K562 (cell line): ENCODE results near the gene SEC61A2. TPM values are rescaled to one million over a fixed set of nuclear protein-coding genes. Genes with fewer than 3 reads are reported as not detected.

Experiments used
- ARID3A ChIP-seq: IDR thresholded peaks from 2 replicates; pipeline ENCODE4 v1.6.1; 2012; ENCODE audit warnings: low read depth, low read length, improper control_type of control experiment, borderline replicate concordance
- BCOR ChIP-seq: fragments of 450-650 bp; IDR thresholded peaks from 2 replicates; pipeline ENCODE4 v1.6.1; 2016
- CBX1 ChIP-seq: sonication (generic); IDR thresholded peaks from 2 replicates; pipeline ENCODE4 v1.6.1; 2016; ENCODE audit warnings: antibody characterized with exemption, low read depth, mild to moderate bottlenecking
- CTBP1 ChIP-seq: fragments of 450-650 bp; IDR thresholded peaks from 2 replicates; pipeline ENCODE4 v1.6.1; 2016; ENCODE audit warnings: borderline replicate concordance
- ESRRA ChIP-seq: fragments of 450-650 bp; IDR thresholded peaks from 2 replicates; pipeline ENCODE4 v1.6.1; 2014; ENCODE audit warnings: low read depth, mild to moderate bottlenecking, moderate library complexity, borderline replicate concordance
- KLF1 ChIP-seq: fragments of 450-650 bp; IDR thresholded peaks from 2 replicates; pipeline ENCODE4 v1.6.1; 2016; ENCODE audit warnings: missing genetic modification characterization, missing compliant biosample characterization
- PRPF4 ChIP-seq: fragments of 200-400 bp; formaldehyde crosslinking; IDR thresholded peaks from one replicate; pipeline ENCODE4 v1.6.1; 2017; ENCODE audit warnings: low read length, low read depth, mild to moderate bottlenecking; ENCODE audit not compliant: insufficient read depth, poor library complexity, severe bottlenecking
- RBM17 ChIP-seq: fragments of 200-400 bp; formaldehyde crosslinking; IDR thresholded peaks from 2 replicates; pipeline ENCODE4 v1.6.1; 2017; ENCODE audit warnings: low read depth, mild to moderate bottlenecking, low read length, borderline replicate concordance
- SMAD2 ChIP-seq: fragments of 150-350 bp; IDR thresholded peaks from 2 replicates; pipeline ENCODE4 v1.6.1; 2014; ENCODE audit warnings: low read depth, mild to moderate bottlenecking, low read length
- TRIM24 ChIP-seq, 2 experiments: fragments of 450-650 bp; IDR thresholded peaks; 2 replicates each; pipeline ENCODE4 v1.6.1; 2016
- ZKSCAN8 ChIP-seq: fragments of 200-800 bp; sonication (Bioruptor generic); IDR thresholded peaks from 2 replicates; pipeline ENCODE4 v1.6.1; 2016; ENCODE audit warnings: missing genetic modification characterization, missing compliant biosample characterization
- ZNF146 ChIP-seq: IDR thresholded peaks from one replicate; pipeline ENCODE4 v1.6.1; 2018; ENCODE audit warnings: missing compliant biosample characterization; ENCODE audit not compliant: unreplicated experiment
- polyA plus RNA-seq, 8 experiments: library from polyadenylated mRNA; depleted of rRNA in 4 of 8; stranded (reverse) in 5 of 8; unstranded in 3 of 8; fragments of >200 nt; fragmentation: Nextera tagmentation in 2 of 8; fragmentation: Illumina TruSeq in 1 of 8; extraction: Ambion mirVana in 2 of 8; extraction: Trizol in 1 of 8; gene quantifications; 2 replicates each; pipeline versions ENCODE4 v1.2.1 to v1.2.3, GENCODE V29; 2011 to 2014; ENCODE audit warnings: inconsistent platforms in 1 of 8, missing spikeins in 1 of 8
- total RNA-seq, 7 experiments: library from RNA; depleted of rRNA in 6 of 7; stranded (reverse); fragments of >200 nt in 6 of 7; fragmentation: Illumina TruSeq in 2 of 7; extraction: Trizol in 2 of 7; gene quantifications; 2 replicates each; pipeline versions ENCODE4 v1.2.1 to v1.2.3, GENCODE V29; 2011 to 2021; ENCODE audit warnings: low replicate concordance in 1 of 7
- TF ChIP-seq, protein P1 (sequence below), 2 experiments: fragments of 450-650 bp; formaldehyde crosslinking in 1 of 2; IDR thresholded peaks; 2 replicates each; pipeline versions ENCODE4 v1.4.0 to v1.6.1; 2014 to 2020; ENCODE audit warnings: mild to moderate bottlenecking in 2 of 2, borderline replicate concordance in 1 of 2, low read depth in 1 of 2
- TF ChIP-seq, protein P2 (sequence below): sonication (generic); formaldehyde crosslinking; IDR thresholded peaks from 2 replicates; pipeline ENCODE4 v1.8.1; 2023; ENCODE audit warnings: mild to moderate bottlenecking, missing genetic modification reagents

Gene SEC61A2
- total and polyA plus RNA-seq, 9 of the 15 experiments (the other 6 are each of a cell fraction or from before 2014, with no cell fraction given): 1.2 to 9.7 (median 3.9) TPM

GRCh38 chr10:12195603-12196506 is 66.4 kb downstream of the SEC61A2 start, which contains the start of the genes CDC123 and NUDT5 (continued):
- TF ChIP-seq, protein P1, sequence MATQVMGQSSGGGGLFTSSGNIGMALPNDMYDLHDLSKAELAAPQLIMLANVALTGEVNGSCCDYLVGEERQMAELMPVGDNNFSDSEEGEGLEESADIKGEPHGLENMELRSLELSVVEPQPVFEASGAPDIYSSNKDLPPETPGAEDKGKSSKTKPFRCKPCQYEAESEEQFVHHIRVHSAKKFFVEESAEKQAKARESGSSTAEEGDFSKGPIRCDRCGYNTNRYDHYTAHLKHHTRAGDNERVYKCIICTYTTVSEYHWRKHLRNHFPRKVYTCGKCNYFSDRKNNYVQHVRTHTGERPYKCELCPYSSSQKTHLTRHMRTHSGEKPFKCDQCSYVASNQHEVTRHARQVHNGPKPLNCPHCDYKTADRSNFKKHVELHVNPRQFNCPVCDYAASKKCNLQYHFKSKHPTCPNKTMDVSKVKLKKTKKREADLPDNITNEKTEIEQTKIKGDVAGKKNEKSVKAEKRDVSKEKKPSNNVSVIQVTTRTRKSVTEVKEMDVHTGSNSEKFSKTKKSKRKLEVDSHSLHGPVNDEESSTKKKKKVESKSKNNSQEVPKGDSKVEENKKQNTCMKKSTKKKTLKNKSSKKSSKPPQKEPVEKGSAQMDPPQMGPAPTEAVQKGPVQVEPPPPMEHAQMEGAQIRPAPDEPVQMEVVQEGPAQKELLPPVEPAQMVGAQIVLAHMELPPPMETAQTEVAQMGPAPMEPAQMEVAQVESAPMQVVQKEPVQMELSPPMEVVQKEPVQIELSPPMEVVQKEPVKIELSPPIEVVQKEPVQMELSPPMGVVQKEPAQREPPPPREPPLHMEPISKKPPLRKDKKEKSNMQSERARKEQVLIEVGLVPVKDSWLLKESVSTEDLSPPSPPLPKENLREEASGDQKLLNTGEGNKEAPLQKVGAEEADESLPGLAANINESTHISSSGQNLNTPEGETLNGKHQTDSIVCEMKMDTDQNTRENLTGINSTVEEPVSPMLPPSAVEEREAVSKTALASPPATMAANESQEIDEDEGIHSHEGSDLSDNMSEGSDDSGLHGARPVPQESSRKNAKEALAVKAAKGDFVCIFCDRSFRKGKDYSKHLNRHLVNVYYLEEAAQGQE (IDR thresholded peaks at IDR 0.05; ENCODE audit: borderline replicate concordance): 0 out of 2 replicates have a peak, but pooled peaks have one; percentile 18
- TF ChIP-seq, protein P1 (CRISPR knock-in tag; IDR thresholded peaks at IDR 0.05; ENCODE audit: low read depth): no peak
- TF ChIP-seq ESRRA (peak; percentile 66), ZKSCAN8 (CRISPR knock-in tag) (0 out of 2 replicates have a peak, but pooled peaks have one; percentile 49), ARID3A (no peak), KLF1 (tag) (peak; percentile 49; the same call in 1 of the 2 replicates), CTBP1 (peak; percentile 81; the same call in 1 of the 2 replicates), PRPF4 (no peak), ZNF146 (no peak), CBX1 (no peak), RBM17 (no peak), BCOR (peak; percentile 46; the same call in 1 of the 2 replicates), TRIM24 (IDR thresholded peaks at IDR 0.05) (peak in 1 of 2 experiments; percentile 98; a peak in 2 of 4 replicates), SMAD2 (no peak)
- TF ChIP-seq, protein P2, sequence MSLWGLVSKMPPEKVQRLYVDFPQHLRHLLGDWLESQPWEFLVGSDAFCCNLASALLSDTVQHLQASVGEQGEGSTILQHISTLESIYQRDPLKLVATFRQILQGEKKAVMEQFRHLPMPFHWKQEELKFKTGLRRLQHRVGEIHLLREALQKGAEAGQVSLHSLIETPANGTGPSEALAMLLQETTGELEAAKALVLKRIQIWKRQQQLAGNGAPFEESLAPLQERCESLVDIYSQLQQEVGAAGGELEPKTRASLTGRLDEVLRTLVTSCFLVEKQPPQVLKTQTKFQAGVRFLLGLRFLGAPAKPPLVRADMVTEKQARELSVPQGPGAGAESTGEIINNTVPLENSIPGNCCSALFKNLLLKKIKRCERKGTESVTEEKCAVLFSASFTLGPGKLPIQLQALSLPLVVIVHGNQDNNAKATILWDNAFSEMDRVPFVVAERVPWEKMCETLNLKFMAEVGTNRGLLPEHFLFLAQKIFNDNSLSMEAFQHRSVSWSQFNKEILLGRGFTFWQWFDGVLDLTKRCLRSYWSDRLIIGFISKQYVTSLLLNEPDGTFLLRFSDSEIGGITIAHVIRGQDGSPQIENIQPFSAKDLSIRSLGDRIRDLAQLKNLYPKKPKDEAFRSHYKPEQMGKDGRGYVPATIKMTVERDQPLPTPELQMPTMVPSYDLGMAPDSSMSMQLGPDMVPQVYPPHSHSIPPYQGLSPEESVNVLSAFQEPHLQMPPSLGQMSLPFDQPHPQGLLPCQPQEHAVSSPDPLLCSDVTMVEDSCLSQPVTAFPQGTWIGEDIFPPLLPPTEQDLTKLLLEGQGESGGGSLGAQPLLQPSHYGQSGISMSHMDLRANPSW (CRISPR knock-in tag): no peak
